Keratinocyte (primary cell): ENCODE measurements around the gene MUC3A. TPM values are rescaled to one million over a fixed set of nuclear protein-coding genes. Genes with fewer than 3 reads are reported as not detected.

Experiments used
- DNase-seq: peaks from one replicate; pipeline ENCODE4 v3.0.0-alpha.2; 2011; ENCODE audit warnings: low read depth, missing footprints, low spot score
- FAIRE-seq: peaks from 2 replicates; lab custom pipeline; 2011; peaks lifted over from hg19 to GRCh38; lab: Jason Lieb, UNC
- H2AFZ ChIP-seq: 2 replicates; pipeline ENCODE4 v1.6.0; 2012; ENCODE audit warnings: low read length, control low read depth, inconsistent platforms; ENCODE audit not compliant: control insufficient read depth
- H3K27ac ChIP-seq: 2 replicates; pipeline ENCODE4 v1.5.1; 2011; ENCODE audit warnings: low read length; ENCODE audit not compliant: control insufficient read depth, insufficient read depth
- H3K27me3 ChIP-seq: 3 replicates; pipeline ENCODE4 v1.6.0; 2011; ENCODE audit warnings: low read length; ENCODE audit not compliant: control insufficient read depth, insufficient read depth; ENCODE audit errors: extremely low read depth
- H3K36me3 ChIP-seq, 2 experiments: 2 replicates in 1 of 2; 3 replicates in 1 of 2; pipeline ENCODE4 v1.5.1; 2011; ENCODE audit warnings: low read length in 2 of 2, mild to moderate bottlenecking in 1 of 2; ENCODE audit not compliant: control insufficient read depth in 2 of 2, insufficient read depth in 2 of 2; ENCODE audit errors: extremely low read depth in 1 of 2
- H3K4me1 ChIP-seq: 3 replicates; pipeline ENCODE4 v1.5.1; 2011; ENCODE audit warnings: low read length; ENCODE audit not compliant: control insufficient read depth, insufficient read depth; ENCODE audit errors: extremely low read depth
- H3K4me2 ChIP-seq: 3 replicates; pipeline ENCODE4 v1.6.0; 2011; ENCODE audit warnings: low read depth, low read length; ENCODE audit not compliant: control insufficient read depth, insufficient read depth; ENCODE audit errors: extremely low read depth
- H3K4me3 ChIP-seq, 3 experiments: fragments of 200-600 bp in 1 of 3; sonication (generic) in 1 of 3; 2 replicates in 2 of 3; 3 replicates in 1 of 3; pipeline ENCODE4 v1.5.1; 2011 to 2016; ENCODE audit warnings: low read length in 3 of 3, mild to moderate bottlenecking in 3 of 3, control low read depth in 2 of 3, inconsistent platforms in 1 of 3, low read depth in 1 of 3, mixed read lengths in 1 of 3, mixed run types in 1 of 3, moderate library complexity in 1 of 3; ENCODE audit not compliant: control insufficient read depth in 2 of 3, insufficient read depth in 2 of 3; ENCODE audit errors: extremely low read depth in 1 of 3
- H3K79me2 ChIP-seq: 2 replicates; pipeline ENCODE4 v1.6.0; 2012; ENCODE audit warnings: low read length; ENCODE audit not compliant: control insufficient read depth, insufficient read depth
- H3K9ac ChIP-seq: 3 replicates; pipeline ENCODE4 v1.6.0; 2011; ENCODE audit warnings: low read length; ENCODE audit not compliant: control insufficient read depth, insufficient read depth; ENCODE audit errors: extremely low read depth
- H3K9me1 ChIP-seq: 3 replicates; pipeline ENCODE4 v1.6.0; 2011; ENCODE audit warnings: low read length; ENCODE audit not compliant: control insufficient read depth, insufficient read depth; ENCODE audit errors: extremely low read depth
- H3K9me3 ChIP-seq: 2 replicates; pipeline ENCODE4 v1.5.1; 2012; ENCODE audit warnings: low read depth, low read length; ENCODE audit not compliant: control insufficient read depth
- H4K20me1 ChIP-seq: 3 replicates; pipeline ENCODE4 v1.6.0; 2011; ENCODE audit warnings: low read length; ENCODE audit not compliant: control insufficient read depth, insufficient read depth; ENCODE audit errors: extremely low read depth
- CTCF ChIP-seq, 3 experiments: IDR thresholded peaks in 1 of 3; conservative IDR thresholded peaks in 1 of 3; optimal IDR thresholded peaks in 1 of 3; 2 replicates in 2 of 3; 3 replicates in 1 of 3; pipeline versions ENCODE3 to v1.5.1; 2011; ENCODE audit warnings: low read length in 3 of 3, mild to moderate bottlenecking in 3 of 3, moderate library complexity in 2 of 3, control low read depth in 1 of 3, inconsistent platforms in 1 of 3; ENCODE audit not compliant: insufficient read depth in 2 of 3; ENCODE audit errors: extremely low read depth in 1 of 3
- EZH2 ChIP-seq: IDR thresholded peaks from one replicate; pipeline ENCODE4 v1.6.1; 2012; ENCODE audit warnings: inconsistent platforms, mild to moderate bottlenecking, low read length, moderate library complexity
- dilution Hi-C: fragments of 300-500 bp; cut with MboI; formaldehyde crosslinking; loops from one replicate; pipeline ENCODE4 v1.7.0; 2020; ENCODE audit warnings: low sequenced_read_pairs; ENCODE audit not compliant: extremely low pct_ligation_motif_present
- polyA plus RNA-seq, 5 experiments: library from polyadenylated mRNA; depleted of rRNA in 3 of 5; stranded (reverse) in 3 of 5; stranded (forward) in 1 of 5; unstranded in 1 of 5; fragments of >200 nt; gene quantifications; 1 replicate in 1 of 5; 2 replicates in 3 of 5; 3 replicates in 1 of 5; pipeline versions ENCODE4 v1.2.1 to v1.2.3, GENCODE V29; 2011 to 2012; ENCODE audit warnings: missing spikeins in 2 of 5, low read depth in 1 of 5, low replicate concordance in 1 of 5

The MUC3A gene
- polyA plus RNA-seq, 1 donor (not counting 4 experiments of a cell fraction or from before 2014, with no cell fraction given): 0.10 TPM

- TF ChIP-seq EZH2 (no peak), CTCF (optimal IDR thresholded peaks at IDR 0.05 in 1 of 3, IDR thresholded peaks at IDR 0.05 in 1 of 3, conservative IDR thresholded peaks at IDR 0.05 in 1 of 3; ENCODE audit: extremely low read depth in 1 of 3, insufficient read depth in 2 of 3, low read length in 3 of 3) (no peak)
- Histone ChIP-seq H3K36me3 (no peaks in the 10 kb centered on the region), H3K4me3 (no peak overlapping the region), H2AFZ (no peak overlapping the region), H3K9ac (no peak overlapping the region), H3K4me1 (no peaks in the 10 kb centered on the region), H4K20me1 (no peaks in the 10 kb centered on the region), H3K79me2 (no peaks in the 10 kb centered on the region), H3K9me3 (no peaks in the 10 kb centered on the region), H3K9me1 (no peaks in the 10 kb centered on the region), H3K27me3 (peaks cover 43% of the 10 kb centered on the region), H3K4me2 (no peak overlapping the region), H3K27ac (no peak overlapping the region)
- no peak for FAIRE-seq
- dilution Hi-C loops: no loop called here
- DNase-seq: no peak
Measured at GRCh38 chr7:100968031-100968430, 18.7 kb downstream of the MUC3A start.

- dilution Hi-C loops: no loop called here
- FAIRE-seq: no peak
- Histone ChIP-seq H3K79me2 (no peaks in the 10 kb centered on the region), H3K4me1 (no peaks in the 10 kb centered on the region), H2AFZ (no peak overlapping the region), H3K9me3 (no peaks in the 10 kb centered on the region), H3K4me2 (no peak overlapping the region), H3K36me3 (no peaks in the 10 kb centered on the region), H3K27me3 (peaks cover 43% of the 10 kb centered on the region), H3K9me1 (no peaks in the 10 kb centered on the region), H3K9ac (no peak overlapping the region), H4K20me1 (no peaks in the 10 kb centered on the region), H3K27ac (no peak overlapping the region), H3K4me3 (no peak overlapping the region)
- no peak for DNase-seq
- TF ChIP-seq EZH2 (no peak), CTCF (optimal IDR thresholded peaks at IDR 0.05 in 1 of 3, IDR thresholded peaks at IDR 0.05 in 1 of 3, conservative IDR thresholded peaks at IDR 0.05 in 1 of 3; ENCODE audit: extremely low read depth in 1 of 3, insufficient read depth in 2 of 3, low read length in 3 of 3) (no peak)
Measured at GRCh38 chr7:100968650-100969049, 19.3 kb downstream of the MUC3A start.
